Esophagus muscularis mucosa (tissue), 3 donors: ENCODE data around the gene MAGI2.

ENCODE experiments used
- CTCF ChIP-seq, 3 experiments: fragments of 200-600 bp in 2 of 3; fragments of 450-650 bp in 1 of 3; sonication (generic) in 2 of 3; IDR thresholded peaks; one replicate each; pipeline ENCODE4 v1.5.1; 2017 to 2019; ENCODE audit warnings: antibody characterized with exemption in 3 of 3, mild to moderate bottlenecking in 2 of 3, moderate library complexity in 1 of 3
- POLR2A ChIP-seq: fragments of 450-650 bp; IDR thresholded peaks from one replicate; pipeline ENCODE4 v1.6.1; 2017; ENCODE audit warnings: antibody characterized with exemption, moderate library complexity, mild to moderate bottlenecking, low read depth
- POLR2AphosphoS5 ChIP-seq, 2 donors: sonication (generic); formaldehyde crosslinking; IDR thresholded peaks; one replicate each; pipeline ENCODE4 v1.6.1; 2017; ENCODE audit warnings: antibody characterized with exemption in 2 of 2

- TF ChIP-seq CTCF (IDR thresholded peaks at IDR 0.05): no peak
- no peak for TF ChIP-seq POLR2AphosphoS5 (IDR thresholded peaks at IDR 0.05)
- no peak for TF ChIP-seq POLR2A
Measured at GRCh38 chr7:78363866-78364265, 1089.6 kb downstream of the MAGI2 start.
